Gastrocnemius medialis (tissue), 4 donors: ENCODE data around the gene CXCR4.

Experiments
- CTCF ChIP-seq, 5 experiments: fragments of 450-650 bp in 3 of 5; fragments of 200-600 bp in 2 of 5; sonication (generic) in 2 of 5; IDR thresholded peaks in 4 of 5; conservative IDR thresholded peaks in 1 of 5; 1 replicate in 4 of 5; 2 replicates in 1 of 5; pipeline ENCODE4 v1.5.1; 2016 to 2019; ENCODE audit warnings: antibody characterized with exemption in 5 of 5, mild to moderate bottlenecking in 3 of 5, moderate library complexity in 3 of 5
- POLR2A ChIP-seq, 2 donors: fragments of 450-650 bp; IDR thresholded peaks; one replicate each; pipeline ENCODE4 v1.6.1; 2017; ENCODE audit warnings: antibody characterized with exemption in 2 of 2, mild to moderate bottlenecking in 2 of 2, moderate library complexity in 2 of 2

- no peak for TF ChIP-seq CTCF (IDR thresholded peaks at IDR 0.05 in 4 of 5, conservative IDR thresholded peaks at IDR 0.05 in 1 of 5)
- TF ChIP-seq POLR2A (IDR thresholded peaks at IDR 0.05) = no peak
Observed at GRCh38 chr2:136131484-136131960, 13.6 kb upstream of the CXCR4 start.
